Purkinje cell (primary cell): ENCODE measurements around the gene ALX1. TPM values are rescaled to one million over a fixed set of nuclear protein-coding genes. Genes with fewer than 3 reads are reported as not detected.

Experiments used
- polyA plus RNA-seq: library from polyadenylated mRNA; unstranded; fragments of >200 nt; fragmentation: Nextera tagmentation; gene quantifications from 2 replicates; pipeline ENCODE4 v1.2.1, GENCODE V29; 2014

Gene ALX1
- not detected in 2 replicates for polyA plus RNA-seq

GRCh38 chr12:85280165-85280983 is at the start of gene ALX1:
Gene ALX1 (plus strand): TSS chr12:85280220. CDS start chr12:85280262, 42 bp downstream.

Other genes starting within 250 kb of the ALX1 start
- 5.3 and 9.8 TPM in 2 replicates for gene TSPAN19, start 243.9 kb upstream of the ALX1 start, polyA plus RNA-seq
- gene LRRIQ1, start 243.9 kb upstream of the ALX1 start, polyA plus RNA-seq = 3.0 and 6.0 TPM in 2 replicates